HCT116 (cell line): ENCODE data around the gene ZNF532. TPM values are rescaled to one million over a fixed set of nuclear protein-coding genes. Genes with fewer than 3 reads are reported as not detected.

Experiments used
- ATAC-seq: fragments of 200-7000 bp; cut with Tn5 transposase; 2 replicates; pipeline ENCODE4 v1.9.1; 2020; ENCODE audit warnings: mild to moderate bottlenecking, moderate library complexity
- BruUV-seq: library from RNA; stranded (reverse); fragments of 400-500 nt; replicated peaks from 2 replicates; lab custom pipeline; 2021; lab: Mats Ljungman, UMichigan
- CTCF ChIA-PET: fragments of 300-600 bp; sonication (Branson Sonifier 250); formaldehyde crosslinking; loops from one replicate; lab custom pipeline; 2021; ENCODE audit warnings: antibody characterized with exemption; lab: Charles Lee
- POLR2A ChIA-PET: fragments of 300-600, 350-600 bp; sonication (Branson Sonifier 250); formaldehyde crosslinking; loops from one replicate; lab custom pipeline; 2021; ENCODE audit warnings: antibody characterized with exemption; lab: Charles Lee
- RAD21 ChIA-PET, 2 experiments: fragments of 300-600 bp; sonication (Branson Sonifier 250); formaldehyde crosslinking; loops; one replicate each; lab custom pipeline; 2023; ENCODE audit warnings: low total read pairs in 2 of 2; ENCODE audit not compliant: uncharacterized antibody in 2 of 2, unreplicated experiment in 2 of 2, low non-redundant PET in 1 of 2; lab: Charles Lee
- DNase-seq: peaks from one replicate; pipeline ENCODE4 v3.0.0-alpha.2; 2010; ENCODE audit warnings: low read depth, low spot score
- H2AFZ ChIP-seq: fragments of 200-600 bp; shearing (Covaris generic), sonication (generic); 2 replicates; pipeline ENCODE4 v1.6.1; 2017; ENCODE audit warnings: low read depth, mixed run types, mixed read lengths, antibody characterized with exemption, low read length; ENCODE audit not compliant: poor library complexity, severe bottlenecking
- H3K27ac ChIP-seq: 2 replicates; pipeline ENCODE4 v1.5.1; 2012; ENCODE audit warnings: low read depth, low read length
- H3K27me3 ChIP-seq: fragments of 200-600 bp; sonication (generic); 2 replicates; pipeline ENCODE4 v1.6.1; 2016; ENCODE audit warnings: mixed run types, low read length, mixed read lengths; ENCODE audit not compliant: insufficient read depth
- H3K36me3 ChIP-seq, 2 experiments: fragments of 200-500 bp in 1 of 2; fragments of 200-600 bp in 1 of 2; sonication (Bioruptor generic) in 1 of 2; sonication (generic) in 1 of 2; 2 replicates each; pipeline versions ENCODE4 v1.5.1 to v1.6.1; 2014 to 2016; ENCODE audit warnings: low read length in 2 of 2, inconsistent platforms in 1 of 2, mixed read lengths in 1 of 2, mixed run types in 1 of 2; ENCODE audit not compliant: insufficient read depth in 2 of 2, control insufficient read depth in 1 of 2
- H3K4me1 ChIP-seq, 2 experiments: fragments of 200-600 bp in 1 of 2; sonication (generic) in 1 of 2; 2 replicates each; pipeline versions ENCODE4 v1.5.1 to v1.6.1; 2012 to 2017; ENCODE audit warnings: low read length in 2 of 2, inconsistent platforms in 1 of 2, mild to moderate bottlenecking in 1 of 2, mixed read lengths in 1 of 2, mixed run types in 1 of 2, moderate library complexity in 1 of 2; ENCODE audit not compliant: insufficient read depth in 2 of 2, control insufficient read depth in 1 of 2
- H3K4me2 ChIP-seq: fragments of 200-600 bp; sonication (generic); 2 replicates; pipeline ENCODE4 v1.6.1; 2017; ENCODE audit warnings: mixed run types, low read length, mixed read lengths
- H3K4me3 ChIP-seq, 2 experiments: fragments of 200-600 bp in 1 of 2; sonication (generic) in 1 of 2; replicated peaks in 1 of 2; 2 replicates each; pipeline ENCODE4 v1.5.1; 2011 to 2016; ENCODE audit warnings: low read length in 2 of 2, control low read depth in 1 of 2, low read depth in 1 of 2, mild to moderate bottlenecking in 1 of 2, mixed read lengths in 1 of 2, mixed run types in 1 of 2
- H3K79me2 ChIP-seq: fragments of 200-600 bp; sonication (generic); 2 replicates; pipeline ENCODE4 v1.6.1; 2017; ENCODE audit warnings: mild to moderate bottlenecking, mixed run types, low read length, moderate library complexity, mixed read lengths; ENCODE audit not compliant: insufficient read depth
- H3K9ac ChIP-seq: fragments of 200-600 bp; sonication (generic); 2 replicates; pipeline ENCODE4 v1.6.1; 2016; ENCODE audit warnings: low read length, mixed read lengths
- H3K9me2 ChIP-seq: fragments of 200-600 bp; sonication (generic), shearing (Covaris generic); 2 replicates; pipeline ENCODE4 v1.6.1; 2017; ENCODE audit warnings: mixed run types, mild to moderate bottlenecking, moderate library complexity; ENCODE audit not compliant: insufficient read depth
- H3K9me3 ChIP-seq, 2 experiments: fragments of 200-500 bp in 1 of 2; fragments of 200-600 bp in 1 of 2; sonication (Bioruptor generic) in 1 of 2; sonication (generic) in 1 of 2; 2 replicates each; pipeline ENCODE4 v1.6.1; 2014 to 2017; ENCODE audit warnings: low read length in 2 of 2, mixed read lengths in 2 of 2, inconsistent platforms in 1 of 2, low read depth in 1 of 2, mild to moderate bottlenecking in 1 of 2, mixed run types in 1 of 2, moderate library complexity in 1 of 2; ENCODE audit not compliant: control insufficient read depth in 1 of 2, insufficient read depth in 1 of 2
- H4K20me1 ChIP-seq: fragments of 200-600 bp; sonication (generic), shearing (Covaris generic); 2 replicates; pipeline ENCODE4 v1.6.1; 2017; ENCODE audit warnings: mixed run types, mild to moderate bottlenecking, moderate library complexity; ENCODE audit not compliant: insufficient read depth
- CBX3 ChIP-seq: IDR thresholded peaks from 2 replicates; pipeline ENCODE4 v1.6.1; 2012; ENCODE audit warnings: low read depth
- CEBPB ChIP-seq: IDR thresholded peaks from 2 replicates; pipeline ENCODE4 v1.6.1; 2012; ENCODE audit warnings: low read depth
- EGR1 ChIP-seq: IDR thresholded peaks from 2 replicates; pipeline ENCODE4 v1.6.1; 2012; ENCODE audit warnings: low read depth
- ELF1 ChIP-seq: IDR thresholded peaks from 2 replicates; pipeline ENCODE4 v1.6.1; 2012; ENCODE audit warnings: low read depth, borderline replicate concordance
- EZH2phosphoT487 ChIP-seq: fragments of 200-600 bp; IDR thresholded peaks from 2 replicates; pipeline ENCODE4 v1.6.1; 2018; ENCODE audit warnings: antibody characterized with exemption, borderline replicate concordance
- JUND ChIP-seq: IDR thresholded peaks from 2 replicates; pipeline ENCODE4 v1.6.1; 2012
- MAX ChIP-seq: IDR thresholded peaks from 2 replicates; pipeline ENCODE4 v1.6.1; 2012
- POLR2A ChIP-seq: IDR thresholded peaks from 2 replicates; pipeline ENCODE4 v1.7.0; 2011; ENCODE audit warnings: borderline replicate concordance; ENCODE audit not compliant: insufficient read depth, insufficient read length; ENCODE audit errors: extremely low read depth
- POLR2AphosphoS5 ChIP-seq: IDR thresholded peaks from 2 replicates; pipeline ENCODE4 v1.6.1; 2011; ENCODE audit warnings: mild to moderate bottlenecking, low read depth, low read length, moderate library complexity
- RAD21 ChIP-seq: IDR thresholded peaks from 2 replicates; pipeline ENCODE4 v1.6.1; 2012; ENCODE audit warnings: low read depth, mild to moderate bottlenecking
- SIN3A ChIP-seq: IDR thresholded peaks from 2 replicates; pipeline ENCODE4 v1.6.1; 2012; ENCODE audit warnings: low read depth
- SP1 ChIP-seq: IDR thresholded peaks from 2 replicates; pipeline ENCODE4 v1.6.1; 2012; ENCODE audit warnings: low read depth
- SRF ChIP-seq: IDR thresholded peaks from 2 replicates; pipeline ENCODE4 v1.6.1; 2012; ENCODE audit warnings: low read depth
- ZBTB33 ChIP-seq: IDR thresholded peaks from 2 replicates; pipeline ENCODE4 v1.6.1; 2011; ENCODE audit warnings: mild to moderate bottlenecking, low read length, moderate library complexity; ENCODE audit not compliant: insufficient replicate concordance; ENCODE audit errors: extremely low read depth
- ZFX ChIP-seq: fragments of 450-650 bp; IDR thresholded peaks from 2 replicates; pipeline ENCODE4 v1.6.1; 2017
- intact Hi-C: fragments of 100-400 bp; cut with micrococcal nuclease; formaldehyde crosslinking; loops from 2 replicates; pipeline ENCODE4 v1.10.0; 2022
- total RNA-seq: library from RNA; stranded (reverse); gene quantifications from one replicate; pipeline ENCODE4 v1.2.1, GENCODE V29; 2021; ENCODE audit not compliant: unreplicated experiment
- TF ChIP-seq, protein P1 (sequence below): IDR thresholded peaks from 2 replicates; pipeline ENCODE4 v1.6.1; 2012
- TF ChIP-seq, protein P2 (sequence below), 3 experiments: fragments of 200-600 bp in 1 of 3; sonication (generic) in 1 of 3; IDR thresholded peaks in 2 of 3; conservative IDR thresholded peaks in 1 of 3; 2 replicates each; pipeline ENCODE4 v1.5.1; 2012 to 2017; ENCODE audit warnings: low read depth in 2 of 3, low read length in 2 of 3, antibody characterized with exemption in 1 of 3, borderline replicate concordance in 1 of 3, control low read depth in 1 of 3, mild to moderate bottlenecking in 1 of 3, mixed read lengths in 1 of 3, mixed run types in 1 of 3, moderate library complexity in 1 of 3; ENCODE audit not compliant: insufficient read depth in 1 of 3

Gene ZNF532
- total RNA-seq, 1 experiment from 2014 or later: 11.6 TPM

- intact Hi-C loops: no loop called here
- TF ChIP-seq SP1 (no peak), JUND (no peak), EGR1 (no peak), SIN3A (no peak), CBX3 (no peak), RAD21 (no peak), ZFX (no peak), ZBTB33 (no peak), SRF (no peak), EZH2phosphoT487 (no peak), CEBPB (no peak), ELF1 (no peak), POLR2A (no peak), POLR2AphosphoS5 (no peak), MAX (no peak)
- TF ChIP-seq, protein P1, sequence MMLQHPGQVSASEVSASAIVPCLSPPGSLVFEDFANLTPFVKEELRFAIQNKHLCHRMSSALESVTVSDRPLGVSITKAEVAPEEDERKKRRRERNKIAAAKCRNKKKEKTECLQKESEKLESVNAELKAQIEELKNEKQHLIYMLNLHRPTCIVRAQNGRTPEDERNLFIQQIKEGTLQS: no peak
- TF ChIP-seq, protein P2, sequence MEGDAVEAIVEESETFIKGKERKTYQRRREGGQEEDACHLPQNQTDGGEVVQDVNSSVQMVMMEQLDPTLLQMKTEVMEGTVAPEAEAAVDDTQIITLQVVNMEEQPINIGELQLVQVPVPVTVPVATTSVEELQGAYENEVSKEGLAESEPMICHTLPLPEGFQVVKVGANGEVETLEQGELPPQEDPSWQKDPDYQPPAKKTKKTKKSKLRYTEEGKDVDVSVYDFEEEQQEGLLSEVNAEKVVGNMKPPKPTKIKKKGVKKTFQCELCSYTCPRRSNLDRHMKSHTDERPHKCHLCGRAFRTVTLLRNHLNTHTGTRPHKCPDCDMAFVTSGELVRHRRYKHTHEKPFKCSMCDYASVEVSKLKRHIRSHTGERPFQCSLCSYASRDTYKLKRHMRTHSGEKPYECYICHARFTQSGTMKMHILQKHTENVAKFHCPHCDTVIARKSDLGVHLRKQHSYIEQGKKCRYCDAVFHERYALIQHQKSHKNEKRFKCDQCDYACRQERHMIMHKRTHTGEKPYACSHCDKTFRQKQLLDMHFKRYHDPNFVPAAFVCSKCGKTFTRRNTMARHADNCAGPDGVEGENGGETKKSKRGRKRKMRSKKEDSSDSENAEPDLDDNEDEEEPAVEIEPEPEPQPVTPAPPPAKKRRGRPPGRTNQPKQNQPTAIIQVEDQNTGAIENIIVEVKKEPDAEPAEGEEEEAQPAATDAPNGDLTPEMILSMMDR (IDR thresholded peaks at IDR 0.05 in 2 of 3, conservative IDR thresholded peaks at IDR 0.05 in 1 of 3; ENCODE audit: borderline replicate concordance in 1 of 3, insufficient read depth in 1 of 3, low read depth in 2 of 3, low read length in 2 of 3): no peak
- Histone ChIP-seq H3K9me2 (no peaks in the 10 kb centered on the region), H3K4me1 (no peaks in the 10 kb centered on the region), H3K79me2 (no peaks in the 10 kb centered on the region), H2AFZ (no peak overlapping the region), H3K9me3 (no peaks in the 10 kb centered on the region), H3K36me3 (no peaks in the 10 kb centered on the region), H4K20me1 (no peaks in the 10 kb centered on the region), H3K4me2 (no peak overlapping the region), H3K27me3 (no peaks in the 10 kb centered on the region), H3K4me3 (no peak overlapping the region), H3K27ac (no peak overlapping the region), H3K9ac (no peak overlapping the region)
- DNase-seq: no peak
- ChIA-PET POLR2A (no interaction called here), CTCF (no interaction called here), RAD21 (no interaction called here)
- no peak for ATAC-seq
- no TSS peak for BruUV-seq
Measured at GRCh38 chr18:58911766-58912165, 47.1 kb downstream of the ZNF532 start.
